Inflammatory macrophage treated with lipopolysaccharide for 1 hour (primary cell): ENCODE results near the gene NPFF.

Experiments
- DNase-seq, 2 donors: peaks; one replicate each; pipeline ENCODE4 v3.0.0-alpha.2; 2020 to 2022

The NPFF gene

DNA sequence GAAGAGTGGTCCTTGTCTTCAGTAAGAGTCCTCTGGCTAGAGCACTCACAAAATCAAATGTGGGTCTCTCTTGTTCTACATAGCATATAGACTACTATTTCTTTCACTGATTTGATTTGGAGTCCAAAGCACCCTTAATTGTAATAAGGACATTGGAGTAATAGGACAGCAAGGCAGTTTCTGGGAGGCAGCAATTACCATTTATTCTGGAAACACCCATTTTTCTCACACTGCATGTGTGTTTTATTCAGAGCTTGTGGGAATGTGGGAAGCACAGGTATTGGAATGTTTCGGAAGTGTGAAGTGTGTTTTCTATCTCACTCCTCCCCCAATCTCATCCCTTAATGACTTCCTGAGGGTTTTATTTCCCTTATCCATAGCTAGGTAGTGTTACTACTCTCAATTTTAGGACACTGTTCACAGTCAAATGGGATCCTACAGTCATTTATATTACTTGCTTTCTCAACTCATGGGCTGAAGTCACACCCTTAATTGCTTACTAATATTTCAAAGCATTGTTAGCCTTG is 35.2 kb downstream of the NPFF start:
- DNase-seq = no peak

DNA sequence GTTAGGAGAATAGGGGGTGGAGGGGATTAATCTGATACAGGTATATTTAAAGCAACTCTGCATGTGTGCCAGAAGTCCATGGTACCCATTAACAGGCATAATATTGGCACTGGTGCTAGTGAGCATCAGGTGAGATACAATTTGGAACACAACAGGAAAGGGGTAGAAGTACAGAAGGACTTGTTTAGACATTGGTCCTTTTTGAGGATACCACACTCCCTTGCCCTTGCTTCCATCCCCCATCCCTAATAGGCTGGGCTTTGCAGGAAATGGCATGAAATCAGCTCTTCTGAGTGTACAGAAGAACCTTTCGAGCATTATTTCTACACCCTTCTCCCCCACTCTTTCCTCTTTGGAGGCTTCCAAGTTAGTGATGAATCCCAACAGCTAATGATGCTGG is 39.0 kb downstream of the NPFF start:
- no peak for DNase-seq

DNA sequence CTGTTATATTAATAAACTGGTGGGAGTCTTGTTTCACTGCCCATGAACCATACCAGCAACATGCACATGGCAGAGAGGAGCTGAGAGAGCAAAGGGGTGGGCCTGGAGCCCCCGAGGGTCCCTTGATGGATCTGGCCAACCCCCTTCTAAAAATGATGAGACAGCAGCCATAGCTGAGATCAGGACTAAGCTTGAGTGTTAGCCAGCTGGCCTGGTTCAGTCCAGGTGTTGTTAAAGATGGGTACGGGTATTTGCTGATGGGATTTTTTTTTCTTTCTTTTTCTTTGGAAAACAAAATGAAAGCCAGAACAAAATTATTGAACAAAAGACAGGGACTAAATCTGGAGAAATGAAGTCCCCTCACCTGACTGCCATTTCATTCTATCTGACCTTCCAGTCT is 39.4 kb downstream of the NPFF start:
- no peak for DNase-seq

DNA sequence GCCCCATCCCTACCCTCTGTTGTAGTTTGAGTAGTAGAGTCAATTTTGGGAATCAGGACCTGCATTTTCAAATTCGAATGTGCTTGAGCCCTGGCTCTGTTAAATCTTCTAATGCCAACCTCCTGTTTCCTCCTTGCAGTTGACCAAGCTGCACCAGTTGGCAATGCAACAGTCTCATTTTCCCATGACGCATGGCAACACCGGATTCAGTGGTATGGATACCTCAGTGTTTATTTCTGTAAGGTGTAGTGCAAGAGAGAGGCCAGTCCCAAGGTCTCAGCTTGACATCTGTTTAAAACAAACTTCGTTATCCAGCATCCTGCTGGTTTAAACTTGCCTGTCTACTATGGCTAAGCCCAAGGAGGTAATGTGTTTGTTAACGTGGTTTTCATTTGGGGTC is 40.2 kb downstream of the NPFF start:
- no peak for DNase-seq

DNA sequence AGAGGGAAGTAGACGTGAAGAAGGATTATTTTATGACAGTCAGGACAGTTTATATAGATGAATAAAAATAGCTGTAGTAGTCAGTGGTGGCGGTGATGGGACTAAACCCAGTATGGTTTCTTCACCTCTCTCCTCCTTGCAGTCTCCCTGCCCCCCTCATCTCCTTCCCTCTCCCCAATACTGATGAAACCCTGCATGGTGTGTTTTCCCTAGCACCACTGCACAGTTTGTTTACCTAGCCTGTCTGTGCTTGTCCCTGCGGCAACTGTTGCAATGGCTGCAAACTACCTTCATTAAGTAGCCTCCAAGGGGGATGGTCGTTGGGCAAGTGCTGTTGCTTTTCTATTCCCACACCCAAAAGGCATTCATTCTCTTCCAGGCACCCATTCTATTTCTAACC is 40.6 kb downstream of the NPFF start:
- DNase-seq = no peak

DNA sequence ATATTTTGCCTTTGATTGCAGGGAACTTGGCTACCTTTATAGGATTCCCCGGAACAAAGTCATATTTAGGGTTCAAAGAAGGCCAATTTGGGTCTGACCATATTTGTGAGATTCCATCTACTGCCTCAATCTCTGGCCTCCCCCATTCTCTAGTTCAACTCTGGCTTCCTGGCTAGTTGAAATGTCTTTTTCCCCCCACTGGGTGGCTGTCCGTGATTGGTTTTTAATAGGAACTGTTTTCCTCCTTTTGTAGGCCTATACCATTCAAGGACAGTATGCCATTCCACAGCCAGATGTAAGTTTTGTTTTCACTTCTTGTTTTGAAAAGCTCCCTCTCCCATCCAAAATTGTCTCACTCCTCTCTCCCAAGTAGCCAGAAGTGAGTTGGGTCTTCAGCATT is 41.6 kb downstream of the NPFF start:
- DNase-seq = no peak

DNA sequence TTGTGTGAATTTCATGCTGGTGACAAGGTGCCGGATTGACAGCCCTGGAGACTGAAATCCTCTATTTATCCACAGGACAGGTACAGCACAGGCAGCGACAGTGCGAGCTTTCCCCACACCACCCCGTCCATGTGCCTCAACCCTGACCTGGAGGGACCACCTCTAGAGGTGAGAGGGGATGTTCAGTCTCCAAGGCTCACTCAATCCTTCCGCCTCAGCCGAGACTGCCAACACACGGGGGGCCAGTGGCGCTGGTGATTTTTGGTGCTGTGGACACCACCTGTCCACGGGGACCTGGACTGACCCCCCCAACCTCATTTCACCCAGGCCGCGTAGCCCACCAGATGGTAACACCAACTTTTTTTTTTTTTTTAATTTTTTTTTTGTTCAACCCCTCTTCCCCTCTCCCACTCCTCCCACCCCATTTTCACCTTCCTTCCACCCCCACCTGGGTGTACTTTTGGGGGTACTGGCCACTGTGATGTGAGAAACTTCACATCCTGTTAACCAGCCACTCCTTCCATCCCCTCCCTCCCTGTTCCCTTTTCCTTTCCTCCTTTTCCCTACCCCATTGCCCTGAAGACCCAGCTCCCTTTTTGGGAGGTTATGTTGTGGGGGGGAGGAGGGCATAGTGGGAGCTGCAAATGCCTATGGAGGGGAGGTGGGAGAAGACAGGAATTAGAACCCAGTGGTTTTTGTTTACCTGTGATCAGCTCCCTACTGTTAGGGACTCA is 42.4 kb downstream of the NPFF start:
- DNase-seq = no peak

DNA sequence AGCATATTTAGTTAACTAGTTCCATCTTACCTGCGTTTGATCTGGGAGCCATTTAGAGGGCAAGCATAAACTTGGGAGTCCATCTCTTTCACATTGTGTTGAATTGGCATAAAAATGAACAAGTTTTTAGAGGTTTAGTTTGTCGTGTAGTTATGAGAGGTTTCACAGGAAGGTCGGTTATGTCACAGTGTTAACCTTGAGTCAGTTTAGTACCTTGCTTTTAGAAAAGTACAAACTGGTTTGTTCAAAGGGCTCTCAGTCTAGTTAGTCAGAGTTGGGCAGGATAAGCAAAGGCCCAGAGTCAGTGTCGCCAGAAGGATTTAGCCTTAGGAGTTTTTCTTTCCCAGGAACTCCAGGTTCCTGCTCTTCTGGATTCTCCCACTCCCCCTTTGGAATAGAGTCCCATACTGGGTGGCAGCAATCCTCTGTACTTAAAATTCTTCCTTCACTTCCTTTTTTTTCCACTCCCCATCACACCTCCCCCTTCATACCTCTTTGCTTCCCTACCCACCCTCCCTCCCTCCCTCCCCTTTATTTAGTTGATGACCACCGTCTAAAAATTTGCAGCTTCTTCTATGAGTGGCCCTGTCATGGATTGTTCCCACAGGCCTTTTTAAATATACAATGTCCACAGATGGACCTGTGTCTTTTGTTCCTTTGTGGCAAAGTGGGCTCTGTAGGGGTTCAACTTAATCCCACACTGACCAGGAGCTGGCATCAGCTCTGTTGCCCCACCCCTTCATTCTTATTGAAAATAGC is 43.3 kb downstream of the NPFF start:
- no peak for DNase-seq

DNA sequence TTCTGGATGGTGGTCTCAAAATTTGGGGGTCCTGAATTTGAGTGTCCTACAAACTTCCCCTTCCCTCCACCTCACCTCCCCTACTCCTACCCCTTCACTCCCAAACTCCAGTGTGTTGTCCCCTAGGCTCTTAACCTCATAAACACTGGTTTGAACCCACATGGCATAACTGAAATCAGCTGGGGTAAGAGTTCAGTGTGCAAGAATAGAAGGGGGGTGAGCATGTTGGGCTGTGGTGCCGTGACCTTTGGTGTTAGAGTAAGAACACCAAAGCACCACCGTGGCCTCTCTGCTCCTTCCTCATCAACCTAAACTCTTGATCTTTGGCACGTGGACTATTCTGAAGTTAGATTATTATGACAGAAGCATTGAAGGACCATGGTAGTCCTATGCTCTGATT is 44.3 kb downstream of the NPFF start:
- DNase-seq = no peak

DNA sequence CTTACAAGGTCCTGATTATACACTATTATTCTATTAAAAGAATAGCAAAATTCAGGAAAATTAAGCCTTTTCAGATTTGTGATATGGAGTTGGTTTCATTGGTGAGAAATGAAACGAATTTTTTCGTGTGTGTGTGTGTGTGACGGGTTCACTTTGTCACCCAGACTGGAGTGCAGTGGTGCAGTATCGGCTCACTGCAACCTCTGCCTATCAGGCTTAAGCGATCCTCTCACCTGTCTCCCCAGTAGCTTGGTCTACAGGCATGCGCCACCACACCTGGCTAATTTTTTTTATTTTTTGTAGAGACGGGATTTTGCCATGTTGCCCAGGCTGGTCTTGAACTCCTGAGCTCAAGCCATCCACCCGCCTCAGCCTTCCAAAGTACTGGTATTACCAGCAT is 45.7 kb downstream of the NPFF start:
- DNase-seq = no peak

DNA sequence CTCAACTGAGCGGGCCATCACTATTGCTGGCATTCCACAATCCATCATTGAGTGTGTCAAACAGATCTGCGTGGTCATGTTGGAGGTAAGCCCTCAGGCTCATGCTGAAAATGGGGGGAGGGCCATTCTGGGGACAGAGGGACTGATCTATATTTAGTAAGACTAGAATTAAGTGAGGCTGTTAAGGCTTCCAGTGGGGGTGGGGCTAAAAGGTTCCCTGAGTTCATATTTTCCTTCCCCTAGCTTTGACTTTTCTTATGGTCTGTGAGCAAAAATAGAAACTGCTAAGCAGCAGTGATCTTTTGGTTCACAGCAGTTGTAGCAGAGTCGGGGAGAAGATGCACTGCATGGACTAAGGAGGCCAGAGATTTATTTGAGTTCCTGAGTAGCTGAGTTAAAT is 46.2 kb downstream of the NPFF start:
- no peak for DNase-seq

DNA sequence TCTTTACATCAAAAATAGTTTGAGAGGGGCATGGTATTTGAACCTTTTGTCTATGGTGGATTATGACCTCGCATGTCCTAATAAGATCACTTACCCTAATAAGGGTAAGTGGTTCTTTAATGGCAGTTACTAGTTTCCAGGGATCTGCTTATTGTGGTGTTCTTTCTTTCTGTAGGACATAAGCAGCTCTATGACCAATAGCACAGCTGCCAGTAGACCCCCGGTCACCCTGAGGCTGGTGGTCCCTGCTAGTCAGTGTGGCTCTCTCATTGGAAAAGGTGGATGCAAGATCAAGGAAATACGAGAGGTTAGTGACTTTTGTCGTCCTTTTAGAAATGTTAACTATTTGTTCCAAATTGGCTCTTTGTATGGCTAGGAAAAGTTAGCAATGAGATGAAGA is 48.2 kb downstream of the NPFF start:
- DNase-seq = no peak
